SIG-M5 (cell line): Measurements from ENCODE around the gene ARMH3.
"Not testable (repeated sequence)": the region's sequence is repeated elsewhere in the genome, so short reads cannot be mapped to it uniquely, and the experiment has no call there.

Source experiments
- DNase-seq: peaks from one replicate; lab custom pipeline; 2025; lab: John Stamatoyannopoulos, UW

ARMH3 gene

DNA sequence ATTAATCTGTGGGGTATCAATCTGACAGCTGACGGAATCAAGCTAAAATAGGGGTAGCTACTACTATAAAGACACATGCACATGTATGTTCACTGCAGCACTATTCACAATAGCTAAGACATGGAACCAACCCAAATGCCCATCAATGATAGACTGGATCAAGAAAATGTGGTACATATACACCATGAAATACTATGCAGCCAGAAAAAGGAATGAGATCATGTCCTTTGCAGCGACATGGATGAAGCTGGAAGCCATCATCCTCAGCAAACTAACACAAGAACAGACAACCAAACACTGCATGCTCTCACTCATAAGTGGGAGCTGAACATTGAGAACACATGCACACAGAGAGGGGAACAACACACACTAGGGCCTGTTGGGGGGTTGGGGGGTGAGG lies 75.3 kb downstream of the ARMH3 start:
- DNase-seq: not testable (repeated sequence)

DNA sequence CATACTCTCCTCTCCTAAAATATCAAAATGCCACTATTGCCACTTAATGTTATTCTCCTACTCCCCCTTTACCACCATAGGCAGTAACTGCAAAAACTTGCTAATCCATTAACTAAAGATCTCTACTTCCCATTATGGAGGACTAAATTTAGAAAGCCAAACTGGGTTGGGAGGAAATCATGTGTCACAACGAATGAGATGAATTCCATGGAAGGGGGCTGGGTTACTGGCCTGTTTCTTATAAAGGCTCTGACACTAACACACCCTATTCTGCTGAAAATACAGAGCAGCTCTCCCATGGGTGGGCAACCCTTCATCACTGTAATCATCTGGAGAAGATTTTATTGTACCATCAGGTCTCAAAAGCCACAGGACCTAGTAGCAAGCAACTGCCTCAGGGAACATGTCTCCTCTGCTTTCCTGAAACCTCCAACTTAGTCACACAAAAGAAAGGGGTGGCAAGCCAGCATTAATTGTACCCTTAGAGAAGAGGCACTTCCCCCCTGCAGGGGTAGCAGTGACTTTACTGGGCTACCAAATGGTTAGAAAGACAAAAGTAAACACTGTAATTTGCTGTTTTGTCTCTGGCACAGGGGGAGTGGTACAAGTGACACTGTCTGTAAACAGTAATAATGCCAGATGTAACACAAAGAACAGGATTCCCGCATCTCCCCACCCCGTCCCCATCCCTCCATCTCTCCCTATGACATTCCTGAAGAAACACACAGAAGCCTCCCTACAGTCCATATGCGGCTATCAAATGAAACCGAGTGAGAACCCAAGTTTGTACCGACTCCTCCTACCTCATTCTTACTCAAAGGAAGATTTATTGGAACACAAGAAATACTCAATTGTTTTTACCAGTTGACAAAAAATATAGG lies 81.6 kb downstream of the ARMH3 start:
- DNase-seq: no peak

DNA sequence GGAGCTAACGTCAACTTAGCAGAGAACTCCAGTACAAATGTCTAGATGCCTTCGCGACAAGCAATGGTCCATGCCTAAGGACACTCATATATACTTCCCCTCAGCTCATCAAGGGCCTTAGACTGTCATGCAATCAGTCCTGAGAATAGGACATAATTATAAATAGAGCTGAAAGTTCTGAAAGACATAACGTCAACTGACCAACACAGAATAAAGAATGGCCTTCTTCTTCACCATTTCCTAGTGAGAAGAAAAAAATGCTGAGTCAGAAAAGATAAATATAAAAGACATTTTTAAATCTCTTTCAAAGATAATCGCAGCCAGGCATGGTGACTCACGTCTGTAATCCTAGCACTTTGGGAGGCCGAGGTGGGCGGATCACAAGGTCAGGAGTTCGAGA lies 83.2 kb downstream of the ARMH3 start:
- DNase-seq: no peak

DNA sequence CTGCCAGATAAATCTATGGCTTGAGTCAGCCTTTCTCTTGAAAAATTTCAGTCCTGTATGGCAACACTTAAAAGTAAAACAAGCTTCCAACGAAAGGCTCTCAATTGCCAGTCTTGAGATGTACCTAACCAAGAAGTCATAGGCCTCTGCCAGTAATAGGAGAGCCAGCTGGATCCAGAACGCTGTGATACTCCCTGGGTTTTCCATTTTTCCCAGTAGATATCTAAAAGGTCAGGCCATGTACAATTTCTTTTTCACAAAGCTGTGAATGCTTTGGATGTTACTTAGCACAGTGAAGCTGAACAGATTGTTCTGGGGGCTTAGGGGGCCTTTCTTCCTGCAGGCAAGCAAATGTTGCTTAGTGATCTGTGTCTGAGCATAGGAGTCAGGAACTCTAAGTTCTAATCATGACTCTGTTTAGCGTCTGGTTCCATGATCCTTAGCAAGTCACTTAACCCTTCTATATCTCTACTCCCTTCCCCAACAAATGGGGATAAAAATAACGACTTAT lies 86.5 kb downstream of the ARMH3 start:
- DNase-seq: no peak

DNA sequence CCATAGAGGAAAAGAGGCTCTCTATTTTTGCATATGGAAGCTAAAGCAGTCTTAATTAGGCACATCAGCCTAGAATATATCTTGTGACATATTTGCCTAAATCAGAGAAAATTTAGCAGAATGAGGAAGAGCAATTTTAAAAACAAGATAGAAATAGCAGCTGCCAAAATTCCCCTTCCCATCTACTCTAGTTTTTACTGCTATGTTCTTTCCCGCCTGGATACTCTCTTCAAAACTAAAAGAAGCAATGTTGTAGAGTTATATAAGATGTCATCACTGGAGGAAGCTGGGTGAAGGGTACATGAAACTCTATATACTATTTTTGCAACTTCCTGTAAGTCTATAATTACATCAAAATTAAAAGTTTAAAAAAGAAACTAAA lies 87.0 kb downstream of the ARMH3 start:
- no peak for DNase-seq

DNA sequence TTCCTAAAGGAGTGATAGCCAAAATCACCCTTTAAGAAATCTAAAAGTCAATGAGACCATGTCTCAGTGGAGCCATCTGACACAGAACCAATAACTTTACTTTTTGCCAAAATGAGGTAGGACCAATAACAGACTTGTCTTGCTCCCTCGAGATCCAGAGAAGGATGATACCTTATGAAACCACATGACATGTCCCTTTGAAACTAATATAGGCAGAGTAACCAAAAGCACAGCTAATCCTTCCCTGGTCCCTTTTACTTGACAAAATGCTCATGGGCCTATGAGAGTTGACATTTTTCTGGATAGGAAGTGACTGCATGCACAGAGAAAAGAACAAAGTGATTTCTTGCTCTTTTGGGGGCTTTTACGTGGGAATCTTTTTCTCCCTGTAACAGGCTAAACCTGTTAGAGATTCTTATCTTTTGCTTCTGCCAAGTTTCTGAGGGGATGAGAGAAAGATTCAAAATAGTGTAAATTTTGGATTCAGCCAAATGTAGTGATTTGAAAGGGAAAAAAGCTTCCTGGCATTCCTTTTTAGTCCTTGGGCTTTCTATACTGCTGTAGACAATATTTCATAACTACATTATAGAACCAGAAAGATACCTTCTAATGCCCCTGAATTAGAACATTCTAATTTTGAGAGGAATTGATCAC lies 87.6 kb downstream of the ARMH3 start:
- no peak for DNase-seq

DNA sequence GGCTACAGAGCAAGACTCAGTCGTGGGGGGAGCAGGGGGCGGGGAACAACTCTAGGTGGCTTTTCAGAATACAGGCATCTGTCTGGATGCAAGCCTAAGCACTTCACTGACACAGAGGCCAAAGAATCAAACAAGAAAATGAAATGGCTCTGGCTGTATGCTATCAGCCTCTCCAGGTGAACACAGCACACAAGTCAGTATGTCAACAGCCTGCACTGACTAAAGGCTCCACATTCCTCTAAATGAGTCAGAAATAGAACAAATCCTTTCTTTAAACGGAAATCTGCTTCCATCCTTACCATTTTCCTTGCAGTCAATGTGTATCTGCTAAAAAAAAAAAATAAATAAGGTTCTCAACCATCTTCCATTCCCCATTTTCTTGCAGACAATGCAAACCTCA lies 88.3 kb downstream of the ARMH3 start:
- no peak for DNase-seq

DNA sequence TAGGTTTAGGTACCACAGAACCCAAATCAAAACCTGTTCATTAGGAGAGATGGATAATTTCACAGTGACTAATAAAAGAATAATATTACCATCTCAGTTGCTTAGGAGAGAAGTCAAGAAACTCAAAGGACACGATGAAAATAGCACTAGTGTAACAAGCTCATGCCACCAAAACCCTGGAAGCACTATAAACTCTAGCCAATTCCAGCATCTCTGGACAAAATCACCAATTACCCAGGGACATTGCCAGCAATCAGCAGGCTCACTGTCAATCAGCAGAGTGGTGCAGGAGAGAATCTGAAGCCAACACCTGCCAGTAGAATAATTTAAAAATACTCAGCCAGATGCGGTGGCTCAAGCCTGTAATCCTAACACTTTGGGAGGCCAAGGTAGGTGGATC lies 88.9 kb downstream of the ARMH3 start:
- DNase-seq: no peak

DNA sequence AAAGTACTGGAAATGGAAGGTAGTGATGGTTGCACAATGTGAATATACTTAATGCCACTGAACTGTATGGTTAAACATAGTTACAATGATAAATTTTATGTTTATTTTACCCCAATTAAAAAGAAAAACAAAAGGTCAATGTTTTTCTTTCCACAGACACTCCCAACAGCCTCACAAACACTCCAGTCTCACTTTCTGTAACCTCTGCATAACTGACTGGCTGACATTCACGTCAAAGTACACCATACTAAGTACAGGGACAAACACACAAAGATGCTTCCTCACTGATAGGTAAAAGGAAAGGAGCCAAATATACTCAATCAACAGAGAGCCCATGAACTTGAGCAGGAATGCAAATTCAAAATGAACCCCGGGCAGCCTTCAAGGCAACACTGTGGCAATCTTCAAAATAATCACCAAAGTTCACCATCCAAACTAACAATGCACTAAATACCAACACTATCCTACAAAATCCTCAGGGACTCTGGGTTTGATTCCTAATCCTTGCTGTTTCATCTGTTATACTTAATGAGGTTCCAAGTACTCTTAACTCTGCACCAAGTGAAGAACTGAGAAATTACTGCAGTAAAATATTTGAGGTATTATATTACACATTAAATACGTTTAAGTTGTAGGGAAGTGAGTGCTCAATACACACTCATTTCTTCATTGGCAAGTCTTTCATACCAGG lies 90.8 kb downstream of the ARMH3 start:
- no peak for DNase-seq

DNA sequence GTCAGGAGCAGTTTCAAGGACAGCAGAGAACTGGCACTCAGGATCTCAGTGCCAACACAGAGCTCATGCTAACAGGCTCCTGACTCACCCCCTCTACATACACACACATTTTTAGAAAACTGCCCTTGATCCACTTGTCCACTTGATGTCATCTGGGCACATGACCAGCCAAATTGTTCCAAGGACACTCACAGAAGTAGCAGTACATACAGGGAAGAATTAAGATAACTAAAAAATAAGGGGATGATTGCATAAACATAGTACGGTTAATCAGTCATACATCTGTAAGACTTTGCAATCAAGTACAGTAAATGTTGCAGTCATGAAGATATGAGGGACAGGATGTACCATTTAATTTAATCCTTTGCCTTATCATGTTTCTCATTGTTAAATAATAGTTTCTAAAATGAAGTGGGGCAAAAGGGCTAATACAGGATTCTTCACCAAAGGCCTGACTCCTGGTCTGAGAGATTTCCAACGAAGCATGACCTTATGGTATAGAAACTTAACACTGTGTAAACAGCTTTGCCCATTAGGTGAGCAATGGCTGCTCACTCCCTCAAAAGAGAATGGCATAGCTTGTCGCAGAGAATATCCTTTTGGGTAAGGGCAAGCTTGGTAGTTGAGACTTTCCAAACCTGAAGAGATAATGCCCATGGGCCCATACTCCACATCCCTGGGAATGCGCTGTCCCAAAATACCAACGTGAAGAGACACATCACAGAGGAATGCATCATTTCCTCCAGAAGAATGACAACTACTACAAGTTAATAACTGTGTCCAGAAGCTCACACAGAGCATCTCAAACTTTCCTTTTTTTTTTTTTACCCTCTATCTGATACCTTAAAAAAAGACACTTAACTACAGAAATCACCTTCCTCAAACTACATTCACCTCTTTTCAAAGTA lies 94.1 kb downstream of the ARMH3 start:
- DNase-seq: no peak

DNA sequence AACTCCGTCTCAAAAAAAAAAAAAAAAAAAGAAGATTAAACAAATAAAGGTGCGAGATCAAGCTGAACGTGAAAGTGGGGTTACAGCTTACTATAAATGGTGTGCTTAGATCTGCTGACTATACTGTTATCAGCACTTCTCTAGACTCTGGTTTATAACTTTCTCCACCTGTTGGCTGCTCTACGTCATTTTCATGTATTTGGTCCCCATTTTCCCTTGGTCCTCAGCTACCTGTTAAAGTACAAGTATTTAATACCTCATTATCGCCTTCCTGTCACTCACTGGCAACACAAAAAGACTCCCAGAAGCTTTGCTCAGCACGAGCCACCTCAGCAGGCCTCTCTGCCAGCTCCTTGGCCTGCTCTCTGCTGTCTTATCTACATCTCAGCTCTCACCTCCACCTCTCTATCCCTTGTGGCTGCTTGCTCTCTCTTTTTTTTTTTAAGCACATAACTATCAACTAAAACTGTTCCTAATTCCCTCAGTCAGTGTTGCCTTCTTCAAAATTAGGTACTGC lies 95.0 kb downstream of the ARMH3 start:
- DNase-seq: no peak

DNA sequence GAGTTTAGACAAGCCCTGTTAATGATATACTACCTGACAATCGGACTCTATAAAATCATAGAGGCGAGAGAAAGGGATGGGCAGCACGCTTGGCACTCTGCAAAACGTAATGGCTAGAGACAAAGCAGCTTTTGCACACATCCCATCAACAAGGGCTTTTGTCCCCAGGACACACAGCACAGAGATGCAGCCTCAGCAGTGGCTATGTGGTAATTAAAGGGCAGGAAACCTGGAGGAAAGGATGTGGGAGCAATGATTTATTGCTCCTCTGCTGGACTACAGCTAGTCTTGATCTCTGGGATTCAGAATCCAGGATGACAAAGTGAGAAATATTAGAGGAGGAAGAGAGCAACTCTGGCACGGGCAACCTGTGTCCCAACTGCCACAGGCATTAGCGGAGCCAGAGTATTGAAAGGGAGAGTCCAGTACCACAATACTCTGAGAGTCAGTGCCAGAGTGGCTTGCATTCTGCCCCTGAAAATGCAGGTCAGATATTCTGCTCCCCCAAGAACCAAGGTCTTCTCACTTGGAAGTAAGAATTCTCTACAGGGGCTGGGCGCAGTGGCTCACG lies 96.5 kb downstream of the ARMH3 start:
- DNase-seq: no peak

DNA sequence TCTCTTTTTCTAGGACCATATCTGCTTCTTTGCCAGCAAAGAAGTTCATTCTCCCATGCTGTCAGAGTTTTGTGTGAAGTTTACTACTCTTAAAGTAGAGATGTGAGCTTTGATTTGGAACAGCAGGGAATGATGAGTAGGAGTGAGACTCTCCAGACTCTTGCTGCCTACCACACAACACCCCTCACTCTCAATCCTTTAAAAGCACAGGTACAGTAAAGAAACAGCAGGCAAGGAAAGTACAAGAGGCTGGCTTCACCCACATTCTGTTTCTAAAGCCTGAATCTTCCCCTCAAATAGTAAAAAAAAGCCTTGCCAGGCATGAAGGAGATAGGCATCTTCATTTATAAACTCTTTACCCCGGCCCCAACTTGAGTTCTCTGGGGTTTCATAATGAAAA lies 97.3 kb downstream of the ARMH3 start:
- no peak for DNase-seq

DNA sequence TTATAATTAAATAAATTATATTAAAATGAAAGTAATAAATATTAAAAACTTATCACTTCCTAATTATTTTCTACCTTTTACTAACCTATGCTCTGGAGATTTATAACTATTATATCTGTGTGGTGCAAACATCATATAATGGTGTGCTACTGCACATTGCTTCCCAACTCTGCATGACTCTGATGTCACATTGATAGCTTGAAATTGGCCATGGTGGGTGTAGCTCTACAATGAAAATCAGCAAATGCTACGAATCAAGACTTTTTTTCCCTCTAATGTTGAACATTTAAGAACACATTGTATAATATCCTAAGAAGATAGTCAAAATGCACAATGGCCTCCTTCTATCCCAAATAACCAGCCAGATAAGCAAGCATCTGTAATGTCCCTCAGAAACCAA lies 99.1 kb downstream of the ARMH3 start:
- no peak for DNase-seq

DNA sequence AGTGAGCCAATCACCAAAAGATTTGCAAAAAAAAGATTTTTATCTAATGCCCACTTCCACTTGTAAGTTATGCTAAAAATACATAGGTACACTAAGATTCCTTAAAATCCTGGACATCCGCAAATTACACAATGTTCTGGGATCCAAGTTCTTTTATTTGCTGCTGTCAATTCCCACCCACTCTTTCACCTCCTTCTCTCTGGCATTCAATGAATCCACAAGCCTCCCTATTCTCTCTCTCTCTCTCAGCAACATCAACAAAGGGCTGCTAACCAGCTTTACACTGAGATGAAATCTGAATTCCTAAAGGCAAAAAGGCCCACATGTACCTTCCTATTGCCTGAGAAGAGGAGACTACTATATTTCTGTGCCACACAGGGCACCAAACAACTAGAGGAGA lies 99.9 kb downstream of the ARMH3 start:
- DNase-seq: no peak

DNA sequence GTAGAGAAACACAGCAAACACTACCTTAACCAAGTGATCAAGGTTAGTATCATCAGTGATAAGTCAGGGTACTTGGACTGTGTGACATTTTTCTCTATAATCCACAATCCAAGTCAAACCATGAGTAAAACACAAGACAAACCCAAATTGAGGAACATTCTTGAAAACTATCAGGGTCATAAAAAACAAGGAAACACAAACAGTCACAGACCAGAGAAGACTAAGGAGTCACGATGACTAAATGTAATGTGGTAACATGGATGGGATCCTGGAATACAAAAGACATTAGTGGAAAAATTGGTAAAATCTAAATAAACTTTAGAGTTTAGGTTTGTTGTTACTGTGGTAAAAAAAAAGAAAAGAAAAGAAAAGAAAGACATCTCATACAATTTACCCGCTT lies 103.8 kb downstream of the ARMH3 start:
- no peak for DNase-seq

DNA sequence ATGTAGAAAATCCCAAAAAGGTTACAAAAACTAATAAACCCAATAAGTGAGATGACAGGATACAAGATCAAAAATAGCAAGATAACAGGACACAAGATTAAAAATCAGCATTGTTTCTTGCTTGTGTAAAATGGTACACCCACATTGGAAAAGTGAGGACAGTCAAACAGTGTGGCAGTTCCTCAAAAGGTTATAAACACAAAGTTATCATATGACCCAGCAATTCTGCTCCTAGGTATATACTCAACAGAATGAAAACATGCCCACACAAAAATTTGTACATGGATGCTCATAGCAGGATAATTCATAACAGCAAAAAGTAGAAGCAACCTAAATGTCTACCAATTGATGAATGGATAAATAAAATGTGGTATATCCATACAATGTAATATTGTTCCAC lies 105.8 kb downstream of the ARMH3 start:
- no peak for DNase-seq

DNA sequence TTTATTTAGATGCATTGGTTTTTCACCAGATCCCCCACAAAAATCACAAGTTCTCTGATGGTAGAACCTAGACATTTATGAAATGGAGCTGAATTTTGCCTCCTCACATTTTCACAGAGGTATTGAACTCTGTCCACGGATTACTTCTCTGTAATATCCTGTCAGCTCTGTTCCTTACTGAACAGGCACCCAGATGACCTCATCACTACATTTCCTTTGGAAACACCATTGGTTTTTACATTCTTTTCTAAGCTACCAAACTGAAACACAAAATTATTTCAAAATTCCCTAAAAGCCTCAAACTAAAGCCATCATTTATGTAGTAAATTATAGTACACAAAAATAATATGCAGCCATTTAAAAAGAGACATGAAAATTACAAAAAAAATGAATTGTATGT lies 114.1 kb downstream of the ARMH3 start:
- no peak for DNase-seq

DNA sequence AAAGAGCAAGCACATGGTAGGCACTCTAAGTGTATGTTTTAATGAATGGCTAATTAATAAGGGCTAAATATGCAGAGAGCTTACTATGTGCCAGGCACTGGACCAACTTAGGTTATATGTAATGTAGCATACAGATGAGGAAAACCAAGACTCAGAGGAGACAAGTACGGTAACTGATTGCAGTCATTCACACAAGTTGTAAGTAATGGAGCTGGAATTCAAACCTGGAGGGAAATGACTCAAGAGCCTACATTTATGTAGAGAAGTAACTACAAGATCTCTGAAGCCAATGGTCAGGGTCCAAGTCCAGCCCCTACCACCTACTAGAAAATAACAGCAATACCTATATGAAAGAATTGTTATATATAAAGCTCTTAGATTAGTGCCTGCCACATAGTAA lies 115.1 kb downstream of the ARMH3 start:
- no peak for DNase-seq

DNA sequence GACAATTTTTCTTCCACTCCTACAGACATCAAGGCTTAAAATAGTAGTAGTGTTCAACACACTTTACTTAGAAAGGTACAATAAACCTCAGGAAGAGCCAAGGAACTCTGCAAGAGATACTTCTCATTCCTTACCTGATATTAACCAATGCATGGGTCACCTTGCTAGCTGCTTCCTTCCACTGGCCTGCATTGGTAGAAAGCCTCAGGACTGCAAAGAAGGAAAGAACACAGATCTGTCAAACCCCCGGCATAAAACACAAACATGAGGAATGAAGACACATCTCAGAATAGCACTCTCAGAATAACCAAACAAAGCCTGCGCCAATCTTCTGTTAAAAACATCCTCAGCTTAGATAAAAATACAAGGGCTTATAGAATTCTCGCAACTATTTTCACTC lies 116.2 kb downstream of the ARMH3 start:
- no peak for DNase-seq

DNA sequence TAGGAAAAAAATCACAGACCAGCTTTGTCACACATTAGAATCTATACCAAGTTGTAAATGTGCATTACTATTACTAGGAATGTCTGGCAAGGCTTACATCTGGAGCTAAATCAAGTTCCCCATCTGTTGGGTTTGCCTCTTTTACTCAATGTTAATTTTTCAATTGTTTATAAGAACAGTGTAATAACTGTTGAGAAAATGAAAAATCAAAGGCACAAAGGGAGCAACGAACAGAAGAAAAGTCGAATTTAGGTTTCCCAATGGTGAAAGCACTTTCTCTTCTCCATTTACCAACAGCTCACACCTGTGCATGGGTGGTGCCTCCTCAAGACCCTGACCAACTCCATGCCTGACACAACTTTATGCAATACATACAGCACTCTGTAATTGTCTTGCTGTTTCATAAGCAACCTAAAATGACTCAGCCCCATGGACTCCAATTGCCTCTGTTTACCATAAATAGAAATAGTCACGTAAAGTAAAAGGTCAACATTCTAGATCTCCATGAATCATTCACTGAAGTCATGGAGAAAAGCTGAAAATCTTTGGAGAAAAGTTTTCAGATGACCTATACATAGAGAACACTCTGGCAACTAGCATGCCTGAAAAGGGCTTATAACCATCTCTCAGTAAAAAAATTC lies 116.8 kb downstream of the ARMH3 start:
- peak; percentile 28 for DNase-seq
